ENCODE data around the gene UXS1.

The UXS1 gene

GRCh38 chr2:106090916-106091618 lies 103.0 kb downstream of the UXS1 start:
- Histone ChIP-seq H3K9me3 (ENCODE audit: control insufficient read depth, insufficient read depth, low read length) (peaks cover 1% of the 10 kb centered on the region; the same call in 1 of the 2 replicates), H3K36me3 (ENCODE audit: control insufficient read depth, insufficient read depth, low read length) (peaks cover 2% of the 10 kb centered on the region; the same call in 1 of the 2 replicates), H3K4me3 (ENCODE audit: low read length) (no peak overlapping the region), H3K27ac (ENCODE audit: low read length) (no peak overlapping the region), H3K4me1 (ENCODE audit: control insufficient read depth, insufficient read depth, low read length) (no peaks in the 10 kb centered on the region), H3K27me3 (ENCODE audit: control insufficient read depth, insufficient read depth, low read length) (no peaks in the 10 kb centered on the region)
- WGBS (ENCODE audit: insufficient coverage, insufficient read length), result no CpG with 5 or more reads among the region's 4 CpGs
- DNase-seq (ENCODE audit: low read depth, low spot score), result no peak

GRCh38 chr2:106089611-106090010 lies 104.5 kb downstream of the UXS1 start:
- WGBS (ENCODE audit: insufficient coverage, insufficient read length), result no CpG with 5 or more reads among the region's 1 CpG
- no peak for DNase-seq (ENCODE audit: low read depth, low spot score)
- Histone ChIP-seq H3K36me3 (ENCODE audit: control insufficient read depth, insufficient read depth, low read length) (no peaks in the 10 kb centered on the region), H3K27me3 (ENCODE audit: control insufficient read depth, insufficient read depth, low read length) (no peaks in the 10 kb centered on the region), H3K4me3 (ENCODE audit: low read length) (no peak overlapping the region), H3K27ac (ENCODE audit: low read length) (no peak overlapping the region), H3K4me1 (ENCODE audit: control insufficient read depth, insufficient read depth, low read length) (no peaks in the 10 kb centered on the region), H3K9me3 (ENCODE audit: control insufficient read depth, insufficient read depth, low read length) (peaks cover 1% of the 10 kb centered on the region; the same call in 1 of the 2 replicates)

GRCh38 chr2:106085181-106085940 lies 108.7 kb downstream of the UXS1 start:
- Histone ChIP-seq H3K9me3 (ENCODE audit: control insufficient read depth, insufficient read depth, low read length) (peaks cover 1% of the 10 kb centered on the region; the same call in 1 of the 2 replicates), H3K36me3 (ENCODE audit: control insufficient read depth, insufficient read depth, low read length) (no peaks in the 10 kb centered on the region), H3K4me3 (ENCODE audit: low read length) (no peak overlapping the region), H3K4me1 (ENCODE audit: control insufficient read depth, insufficient read depth, low read length) (no peaks in the 10 kb centered on the region), H3K27ac (ENCODE audit: low read length) (no peak overlapping the region), H3K27me3 (ENCODE audit: control insufficient read depth, insufficient read depth, low read length) (no peaks in the 10 kb centered on the region)
- no peak for DNase-seq (ENCODE audit: low read depth, low spot score)
- no CpG with 5 or more reads among the region's 9 CpGs for WGBS (ENCODE audit: insufficient coverage, insufficient read length)

- H3K27ac ChIP-seq (ENCODE audit: low read length), result no peak overlapping the region
- H3K36me3 ChIP-seq (ENCODE audit: control insufficient read depth, insufficient read depth, low read length), result no peaks in the 10 kb centered on the region
- H3K27me3 ChIP-seq (ENCODE audit: control insufficient read depth, insufficient read depth, low read length), result no peaks in the 10 kb centered on the region
- WGBS (ENCODE audit: insufficient coverage, insufficient read length), result no CpG with 5 or more reads among the region's 6 CpGs
- no peak overlapping the region for H3K4me3 ChIP-seq (ENCODE audit: low read length)
- DNase-seq (ENCODE audit: low read depth, low spot score), result no peak
- no peaks in the 10 kb centered on the region for H3K4me1 ChIP-seq (ENCODE audit: control insufficient read depth, insufficient read depth, low read length)
- no peaks in the 10 kb centered on the region for H3K9me3 ChIP-seq (ENCODE audit: control insufficient read depth, insufficient read depth, low read length)
Observed at GRCh38 chr2:106080959-106081358, 113.1 kb downstream of the UXS1 start.

GRCh38 chr2:106078096-106078495 lies 116.0 kb downstream of the UXS1 start:
- no peaks in the 10 kb centered on the region for H3K27me3 ChIP-seq (ENCODE audit: control insufficient read depth, insufficient read depth, low read length)
- no peak overlapping the region for H3K4me3 ChIP-seq (ENCODE audit: low read length)
- no peaks in the 10 kb centered on the region for H3K36me3 ChIP-seq (ENCODE audit: control insufficient read depth, insufficient read depth, low read length)
- H3K27ac ChIP-seq (ENCODE audit: low read length), result no peak overlapping the region
- H3K4me1 ChIP-seq (ENCODE audit: control insufficient read depth, insufficient read depth, low read length), result peaks cover 2% of the 10 kb centered on the region; the same call in 1 of the 2 replicates
- H3K9me3 ChIP-seq (ENCODE audit: control insufficient read depth, insufficient read depth, low read length), result no peaks in the 10 kb centered on the region
- no CpG with 5 or more reads among the region's 5 CpGs for WGBS (ENCODE audit: insufficient coverage, insufficient read length)
- DNase-seq (ENCODE audit: low read depth, low spot score), result no peak

GRCh38 chr2:106076941-106077340 lies 117.2 kb downstream of the UXS1 start:
- Histone ChIP-seq H3K27ac (ENCODE audit: low read length) (no peak overlapping the region), H3K27me3 (ENCODE audit: control insufficient read depth, insufficient read depth, low read length) (no peaks in the 10 kb centered on the region), H3K4me1 (ENCODE audit: control insufficient read depth, insufficient read depth, low read length) (peaks cover 2% of the 10 kb centered on the region; the same call in 1 of the 2 replicates), H3K9me3 (ENCODE audit: control insufficient read depth, insufficient read depth, low read length) (no peaks in the 10 kb centered on the region), H3K4me3 (ENCODE audit: low read length) (no peak overlapping the region), H3K36me3 (ENCODE audit: control insufficient read depth, insufficient read depth, low read length) (no peaks in the 10 kb centered on the region)
- no peak for DNase-seq (ENCODE audit: low read depth, low spot score)
- no CpG with 5 or more reads among the region's 1 CpG for WGBS (ENCODE audit: insufficient coverage, insufficient read length)

GRCh38 chr2:106075048-106075447 lies 119.1 kb downstream of the UXS1 start:
- WGBS (ENCODE audit: insufficient coverage, insufficient read length), result no CpG with 5 or more reads among the region's 3 CpGs
- Histone ChIP-seq H3K36me3 (ENCODE audit: control insufficient read depth, insufficient read depth, low read length) (no peaks in the 10 kb centered on the region), H3K9me3 (ENCODE audit: control insufficient read depth, insufficient read depth, low read length) (no peaks in the 10 kb centered on the region)

GRCh38 chr2:106073678-106074406 lies 120.3 kb downstream of the UXS1 start:
- Histone ChIP-seq H3K27ac (ENCODE audit: low read length) (no peak overlapping the region), H3K4me3 (ENCODE audit: low read length) (no peak overlapping the region), H3K36me3 (ENCODE audit: control insufficient read depth, insufficient read depth, low read length) (no peaks in the 10 kb centered on the region), H3K4me1 (ENCODE audit: control insufficient read depth, insufficient read depth, low read length) (peaks cover 2% of the 10 kb centered on the region; the same call in 1 of the 2 replicates), H3K27me3 (ENCODE audit: control insufficient read depth, insufficient read depth, low read length) (no peaks in the 10 kb centered on the region), H3K9me3 (ENCODE audit: control insufficient read depth, insufficient read depth, low read length) (no peaks in the 10 kb centered on the region)
- no peak for DNase-seq (ENCODE audit: low read depth, low spot score)
- WGBS (ENCODE audit: insufficient coverage, insufficient read length), result no CpG with 5 or more reads among the region's 17 CpGs

More at GRCh38 chr2:106075048-106075447, 119.1 kb downstream of the UXS1 start:
- Histone ChIP-seq H3K27ac (ENCODE audit: low read length) (no peak overlapping the region), H3K27me3 (ENCODE audit: control insufficient read depth, insufficient read depth, low read length) (no peaks in the 10 kb centered on the region), H3K4me3 (ENCODE audit: low read length) (no peak overlapping the region), H3K4me1 (ENCODE audit: control insufficient read depth, insufficient read depth, low read length) (peaks cover 2% of the 10 kb centered on the region; the same call in 1 of the 2 replicates)
- no peak for DNase-seq (ENCODE audit: low read depth, low spot score)

GRCh38 chr2:106070181-106070580 lies 123.9 kb downstream of the UXS1 start:
- no peak for DNase-seq (ENCODE audit: low read depth, low spot score)
- Histone ChIP-seq H3K4me1 (ENCODE audit: control insufficient read depth, insufficient read depth, low read length) (peaks cover 2% of the 10 kb centered on the region; the same call in 1 of the 2 replicates), H3K27me3 (ENCODE audit: control insufficient read depth, insufficient read depth, low read length) (peaks cover 1% of the 10 kb centered on the region; the same call in 1 of the 2 replicates), H3K36me3 (ENCODE audit: control insufficient read depth, insufficient read depth, low read length) (no peaks in the 10 kb centered on the region), H3K9me3 (ENCODE audit: control insufficient read depth, insufficient read depth, low read length) (no peaks in the 10 kb centered on the region), H3K27ac (ENCODE audit: low read length) (no peak overlapping the region), H3K4me3 (ENCODE audit: low read length) (no peak overlapping the region)
- no CpG with 5 or more reads among the region's 4 CpGs for WGBS (ENCODE audit: insufficient coverage, insufficient read length)

- Histone ChIP-seq H3K4me1 (ENCODE audit: control insufficient read depth, insufficient read depth, low read length) (no peaks in the 10 kb centered on the region; the same call in 1 of the 2 replicates), H3K27ac (ENCODE audit: low read length) (no peak overlapping the region), H3K4me3 (ENCODE audit: low read length) (no peak overlapping the region), H3K36me3 (ENCODE audit: control insufficient read depth, insufficient read depth, low read length) (no peaks in the 10 kb centered on the region), H3K27me3 (ENCODE audit: control insufficient read depth, insufficient read depth, low read length) (peaks cover 6% of the 10 kb centered on the region; the same call in 1 of the 2 replicates), H3K9me3 (ENCODE audit: control insufficient read depth, insufficient read depth, low read length) (no peaks in the 10 kb centered on the region)
- no peak for DNase-seq (ENCODE audit: low read depth, low spot score)
- no CpG with 5 or more reads among the region's 4 CpGs for WGBS (ENCODE audit: insufficient coverage, insufficient read length)
Observed at GRCh38 chr2:106068451-106068850, 125.7 kb downstream of the UXS1 start.
